HEK293 (cell line): Measurements from ENCODE around the gene ACER3.

Experiments used
- CTCF ChIA-PET: fragments of 350-600 bp; formaldehyde crosslinking; extraction: SDS; loops from one replicate; lab custom pipeline; 2021; ENCODE audit warnings: antibody characterized with exemption; lab: Yijun Ruan, JAX
- POLR2A ChIA-PET: fragments of 300-600 bp; formaldehyde crosslinking; extraction: SDS; loops from one replicate; lab custom pipeline; 2020; ENCODE audit warnings: antibody characterized with exemption, inconsistent platforms; lab: Yijun Ruan, JAX
- H3K27ac ChIP-seq: fragments of 200-500 bp; sonication (Bioruptor generic); 2 replicates; pipeline ENCODE4 v1.5.1; 2014; ENCODE audit warnings: low read depth, low read length, control low read depth, inconsistent platforms; ENCODE audit errors: extremely low read depth
- H3K36me3 ChIP-seq, 2 experiments: fragments of 200-500 bp in 1 of 2; sonication (Bioruptor generic) in 1 of 2; 1 replicate in 1 of 2; 2 replicates in 1 of 2; pipeline ENCODE4 v1.5.1; 2014 to 2017; ENCODE audit warnings: inconsistent platforms in 2 of 2, low read length in 2 of 2; ENCODE audit not compliant: control insufficient read depth in 2 of 2, insufficient read depth in 1 of 2
- H3K4me1 ChIP-seq: fragments of 200-500 bp; sonication (Bioruptor generic); 2 replicates; pipeline ENCODE4 v1.5.1; 2014; ENCODE audit warnings: mild to moderate bottlenecking, low read length, inconsistent platforms; ENCODE audit not compliant: control insufficient read depth, insufficient read depth
- H3K4me3 ChIP-seq: 2 replicates; pipeline ENCODE4 v1.5.1; 2011; ENCODE audit warnings: low read depth, mild to moderate bottlenecking, control low read depth, low read length, moderate library complexity
- H3K9me3 ChIP-seq: fragments of 200-500 bp; sonication (Bioruptor generic); 2 replicates; pipeline ENCODE4 v1.5.1; 2014; ENCODE audit warnings: low read depth, low read length, inconsistent platforms; ENCODE audit not compliant: control insufficient read depth, insufficient read depth
- IKZF3 ChIP-seq: fragments of 450-650 bp; IDR thresholded peaks from 2 replicates; pipeline ENCODE4 v1.5.0; 2018; ENCODE audit warnings: missing biosample characterization, mild to moderate bottlenecking, missing genetic modification characterization, moderate library complexity
- SP3 ChIP-seq: fragments of 450-650 bp; formaldehyde crosslinking; IDR thresholded peaks from 2 replicates; pipeline ENCODE4 v1.5.1; 2016; ENCODE audit warnings: missing biosample characterization, missing genetic modification characterization
- ZBTB20 ChIP-seq: fragments of 450-650 bp; formaldehyde crosslinking; IDR thresholded peaks from 2 replicates; pipeline ENCODE4 v1.5.1; 2016; ENCODE audit warnings: missing biosample characterization, missing genetic modification characterization
- ZBTB7A ChIP-seq: fragments of 450-650 bp; formaldehyde crosslinking; IDR thresholded peaks from 2 replicates; pipeline ENCODE4 v1.5.1; 2016; ENCODE audit warnings: low read depth, missing biosample characterization, missing genetic modification characterization
- ZFHX2 ChIP-seq: fragments of 450-650 bp; formaldehyde crosslinking; conservative IDR thresholded peaks from 2 replicates; pipeline ENCODE4 v1.5.1; 2016; ENCODE audit warnings: missing biosample characterization, missing genetic modification characterization
- ZFP69B ChIP-seq: fragments of 450-650 bp; formaldehyde crosslinking; IDR thresholded peaks from 2 replicates; pipeline ENCODE4 v1.5.1; 2016; ENCODE audit warnings: missing biosample characterization, missing genetic modification characterization
- ZNF138 ChIP-seq: fragments of 450-650 bp; formaldehyde crosslinking; IDR thresholded peaks from 2 replicates; pipeline ENCODE4 v1.5.1; 2016; ENCODE audit warnings: missing biosample characterization, missing genetic modification characterization, borderline replicate concordance
- ZNF184 ChIP-seq: fragments of 450-650 bp; IDR thresholded peaks from 2 replicates; pipeline ENCODE4 v1.5.1; 2018; ENCODE audit warnings: missing biosample characterization, mild to moderate bottlenecking, missing genetic modification characterization
- ZNF19 ChIP-seq: fragments of 450-650 bp; formaldehyde crosslinking; IDR thresholded peaks from 2 replicates; pipeline ENCODE4; 2016; ENCODE audit warnings: missing biosample characterization, missing genetic modification characterization, low read depth
- ZNF274 ChIP-seq, 2 experiments: fragments of 200-500 bp in 1 of 2; fragments of 450-650 bp in 1 of 2; sonication (Bioruptor generic) in 1 of 2; formaldehyde crosslinking in 1 of 2; IDR thresholded peaks; 2 replicates each; pipeline versions ENCODE4 v1.5.1 to v1.6.1; 2014 to 2016; ENCODE audit warnings: borderline replicate concordance in 1 of 2, inconsistent platforms in 1 of 2, low read length in 1 of 2, missing biosample characterization in 1 of 2, missing genetic modification characterization in 1 of 2
- ZNF292 ChIP-seq: fragments of 450-650 bp; formaldehyde crosslinking; IDR thresholded peaks from 2 replicates; pipeline ENCODE4 v1.5.1; 2016; ENCODE audit warnings: low read depth, missing biosample characterization, missing genetic modification characterization, borderline replicate concordance
- ZNF394 ChIP-seq: fragments of 450-650 bp; formaldehyde crosslinking; IDR thresholded peaks from 2 replicates; pipeline ENCODE4 v1.5.1; 2016; ENCODE audit warnings: missing biosample characterization, missing genetic modification characterization, mild to moderate bottlenecking, moderate library complexity, borderline replicate concordance
- ZNF48 ChIP-seq: fragments of 450-650 bp; formaldehyde crosslinking; IDR thresholded peaks from 2 replicates; pipeline ENCODE4 v1.5.1; 2016; ENCODE audit warnings: missing biosample characterization, missing genetic modification characterization
- ZNF600 ChIP-seq: fragments of 450-650 bp; formaldehyde crosslinking; IDR thresholded peaks from 2 replicates; pipeline ENCODE4 v1.5.1; 2016; ENCODE audit warnings: missing biosample characterization, missing genetic modification characterization
- ZNF626 ChIP-seq: fragments of 450-650 bp; sonication (Bioruptor Pico); formaldehyde crosslinking; IDR thresholded peaks from 2 replicates; pipeline ENCODE4 v1.5.1; 2018; ENCODE audit warnings: missing biosample characterization, missing genetic modification characterization, inconsistent platforms
- ZNF654 ChIP-seq: fragments of 450-650 bp; formaldehyde crosslinking; IDR thresholded peaks from 2 replicates; pipeline ENCODE4 v1.5.1; 2016; ENCODE audit warnings: low read depth, missing biosample characterization, missing genetic modification characterization
- ZNF664 ChIP-seq: fragments of 450-650 bp; formaldehyde crosslinking; IDR thresholded peaks from 2 replicates; pipeline ENCODE4 v1.5.1; 2016; ENCODE audit warnings: missing biosample characterization, missing genetic modification characterization
- ZNF777 ChIP-seq: fragments of 450-650 bp; formaldehyde crosslinking; IDR thresholded peaks from 2 replicates; pipeline ENCODE4 v1.5.1; 2017; ENCODE audit warnings: missing biosample characterization, missing genetic modification characterization, borderline replicate concordance
- TF ChIP-seq, protein P1 (sequence below): fragments of 450-650 bp; formaldehyde crosslinking; IDR thresholded peaks from 2 replicates; pipeline ENCODE4 v1.5.1; 2016; ENCODE audit warnings: missing biosample characterization, missing genetic modification characterization
- TF ChIP-seq, protein P2 (sequence below): fragments of 450-650 bp; formaldehyde crosslinking; IDR thresholded peaks from 2 replicates; pipeline ENCODE4 v1.5.1; 2016; ENCODE audit warnings: missing biosample characterization, missing genetic modification characterization
- TF ChIP-seq, protein P3 (sequence below): fragments of 450-650 bp; formaldehyde crosslinking; IDR thresholded peaks from 2 replicates; pipeline ENCODE4 v1.5.1; 2017; ENCODE audit warnings: missing biosample characterization, missing genetic modification characterization

The ACER3 gene

DNA sequence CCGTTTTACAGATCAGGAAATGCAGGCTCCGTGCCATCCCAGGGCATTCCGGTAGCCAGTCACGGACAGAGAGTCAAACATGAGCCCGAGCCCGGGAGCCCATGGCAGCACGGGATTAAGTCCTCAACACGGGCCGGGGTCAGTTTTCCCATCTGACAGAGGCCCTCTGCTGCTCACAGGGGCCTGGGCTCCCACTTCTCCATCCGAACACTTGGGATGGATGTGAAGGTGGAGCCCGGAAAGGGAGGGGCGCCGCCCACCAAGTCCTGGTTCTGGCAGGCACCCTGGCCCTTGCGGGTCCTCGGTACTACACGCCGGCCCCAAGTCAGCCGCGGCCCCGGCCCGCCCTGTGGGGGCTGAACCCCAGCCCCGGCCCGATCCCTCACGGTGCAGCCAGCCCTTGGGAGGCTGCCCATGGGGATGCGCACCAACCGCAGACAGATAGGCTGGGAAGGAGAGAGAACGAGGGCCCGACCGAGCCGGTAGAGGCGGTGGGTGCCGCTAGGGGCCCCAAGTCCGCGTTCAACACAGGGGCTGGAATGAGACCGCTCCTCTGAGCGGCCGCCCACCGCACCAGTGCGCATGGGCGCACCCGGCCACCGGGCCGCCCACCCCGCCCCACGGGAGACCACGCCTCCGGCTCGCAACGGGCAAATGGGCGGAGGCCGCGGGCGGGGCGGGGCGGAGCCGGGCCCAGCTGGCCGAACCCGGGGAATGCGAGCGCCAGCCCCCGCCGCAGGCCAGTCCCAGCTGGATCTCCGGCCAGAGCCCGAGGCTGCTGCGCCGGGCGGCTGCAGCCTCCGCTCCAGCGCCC is 205.7 kb downstream of the ACER3 start, which contains the start of gene CAPN5 (continued):
- TF ChIP-seq, protein P1, sequence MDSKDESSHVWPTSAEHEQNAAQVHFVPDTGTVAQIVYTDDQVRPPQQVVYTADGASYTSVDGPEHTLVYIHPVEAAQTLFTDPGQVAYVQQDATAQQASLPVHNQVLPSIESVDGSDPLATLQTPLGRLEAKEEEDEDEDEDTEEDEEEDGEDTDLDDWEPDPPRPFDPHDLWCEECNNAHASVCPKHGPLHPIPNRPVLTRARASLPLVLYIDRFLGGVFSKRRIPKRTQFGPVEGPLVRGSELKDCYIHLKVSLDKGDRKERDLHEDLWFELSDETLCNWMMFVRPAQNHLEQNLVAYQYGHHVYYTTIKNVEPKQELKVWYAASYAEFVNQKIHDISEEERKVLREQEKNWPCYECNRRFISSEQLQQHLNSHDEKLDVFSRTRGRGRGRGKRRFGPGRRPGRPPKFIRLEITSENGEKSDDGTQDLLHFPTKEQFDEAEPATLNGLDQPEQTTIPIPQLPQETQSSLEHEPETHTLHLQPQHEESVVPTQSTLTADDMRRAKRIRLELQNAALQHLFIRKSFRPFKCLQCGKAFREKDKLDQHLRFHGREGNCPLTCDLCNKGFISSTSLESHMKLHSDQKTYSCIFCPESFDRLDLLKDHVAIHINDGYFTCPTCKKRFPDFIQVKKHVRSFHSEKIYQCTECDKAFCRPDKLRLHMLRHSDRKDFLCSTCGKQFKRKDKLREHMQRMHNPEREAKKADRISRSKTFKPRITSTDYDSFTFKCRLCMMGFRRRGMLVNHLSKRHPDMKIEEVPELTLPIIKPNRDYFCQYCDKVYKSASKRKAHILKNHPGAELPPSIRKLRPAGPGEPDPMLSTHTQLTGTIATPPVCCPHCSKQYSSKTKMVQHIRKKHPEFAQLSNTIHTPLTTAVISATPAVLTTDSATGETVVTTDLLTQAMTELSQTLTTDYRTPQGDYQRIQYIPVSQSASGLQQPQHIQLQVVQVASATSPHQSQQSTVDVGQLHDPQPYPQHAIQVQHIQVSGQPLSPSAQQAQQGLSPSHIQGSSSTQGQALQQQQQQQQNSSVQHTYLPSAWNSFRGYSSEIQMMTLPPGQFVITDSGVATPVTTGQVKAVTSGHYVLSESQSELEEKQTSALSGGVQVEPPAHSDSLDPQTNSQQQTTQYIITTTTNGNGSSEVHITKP (tag by site-specific recombination): no peak
- TF ChIP-seq ZNF138 (tag by site-specific recombination) (no peak), ZBTB7A (tag by site-specific recombination) (no peak), ZNF274 (IDR thresholded peaks at IDR 0.05; ENCODE audit: low read length) (no peak), ZNF274 (tag by site-specific recombination; IDR thresholded peaks at IDR 0.05; ENCODE audit: borderline replicate concordance) (no peak), ZNF654 (tag by site-specific recombination) (no peak), ZNF48 (no peak)

DNA sequence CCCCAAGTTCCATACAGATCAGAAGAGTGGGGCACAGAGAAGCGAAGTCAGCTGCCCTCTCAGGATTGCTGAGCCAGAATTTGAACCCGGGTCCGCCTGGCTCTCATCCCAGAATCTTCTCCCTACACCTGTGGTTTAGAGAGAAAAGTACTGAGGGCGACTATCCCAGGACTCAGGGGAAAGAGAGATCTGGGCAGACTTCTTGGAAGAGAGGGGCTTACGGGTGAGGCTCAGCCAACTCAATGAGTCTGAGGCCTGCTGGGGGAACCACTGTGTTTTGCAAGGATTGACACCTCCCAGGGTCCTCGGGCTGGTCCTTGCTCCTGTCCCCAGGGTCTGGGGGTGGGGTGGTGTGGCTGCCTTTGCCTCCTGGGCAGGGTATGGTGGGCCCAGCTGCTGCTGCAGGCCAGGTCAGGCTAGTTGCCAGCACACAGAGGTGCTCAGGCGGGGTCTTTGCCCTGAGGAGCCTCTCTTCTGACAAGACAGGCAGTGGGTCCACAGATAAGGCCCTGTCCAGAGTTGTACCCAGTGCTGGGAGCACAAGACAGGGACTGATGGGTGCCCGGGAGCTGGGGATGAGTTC is 207.2 kb downstream of the ACER3 start:
- Histone ChIP-seq H3K36me3 (no peaks in the 10 kb centered on the region), H3K9me3 (no peaks in the 10 kb centered on the region), H3K4me1 (no peaks in the 10 kb centered on the region), H3K4me3 (no peak overlapping the region), H3K27ac (no peak overlapping the region)
- CTCF ChIA-PET: interaction anchor here (0.5 to 1.3 kb wide), 2 partner anchors 21 to 120 kb away, joined by 3 to 4 read pairs; no protein-coding TSS in a partner anchor
- TF ChIP-seq ZBTB20 (tag by site-specific recombination): no peak
- no peak for TF ChIP-seq ZNF600 (tag by site-specific recombination)
- TF ChIP-seq ZNF19: no peak
- TF ChIP-seq ZNF626 (tag by site-specific recombination): no peak
- no peak for TF ChIP-seq ZNF292
- no peak for TF ChIP-seq SP3 (tag by site-specific recombination)
- TF ChIP-seq ZFP69B (tag by site-specific recombination): no peak
- TF ChIP-seq ZFHX2 (tag by site-specific recombination): no peak
- TF ChIP-seq, protein P2, sequence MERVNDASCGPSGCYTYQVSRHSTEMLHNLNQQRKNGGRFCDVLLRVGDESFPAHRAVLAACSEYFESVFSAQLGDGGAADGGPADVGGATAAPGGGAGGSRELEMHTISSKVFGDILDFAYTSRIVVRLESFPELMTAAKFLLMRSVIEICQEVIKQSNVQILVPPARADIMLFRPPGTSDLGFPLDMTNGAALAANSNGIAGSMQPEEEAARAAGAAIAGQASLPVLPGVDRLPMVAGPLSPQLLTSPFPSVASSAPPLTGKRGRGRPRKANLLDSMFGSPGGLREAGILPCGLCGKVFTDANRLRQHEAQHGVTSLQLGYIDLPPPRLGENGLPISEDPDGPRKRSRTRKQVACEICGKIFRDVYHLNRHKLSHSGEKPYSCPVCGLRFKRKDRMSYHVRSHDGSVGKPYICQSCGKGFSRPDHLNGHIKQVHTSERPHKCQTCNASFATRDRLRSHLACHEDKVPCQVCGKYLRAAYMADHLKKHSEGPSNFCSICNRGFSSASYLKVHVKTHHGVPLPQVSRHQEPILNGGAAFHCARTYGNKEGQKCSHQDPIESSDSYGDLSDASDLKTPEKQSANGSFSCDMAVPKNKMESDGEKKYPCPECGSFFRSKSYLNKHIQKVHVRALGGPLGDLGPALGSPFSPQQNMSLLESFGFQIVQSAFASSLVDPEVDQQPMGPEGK (tag by site-specific recombination): no peak
- TF ChIP-seq ZNF664 (tag by site-specific recombination): no peak
- TF ChIP-seq, protein P3, sequence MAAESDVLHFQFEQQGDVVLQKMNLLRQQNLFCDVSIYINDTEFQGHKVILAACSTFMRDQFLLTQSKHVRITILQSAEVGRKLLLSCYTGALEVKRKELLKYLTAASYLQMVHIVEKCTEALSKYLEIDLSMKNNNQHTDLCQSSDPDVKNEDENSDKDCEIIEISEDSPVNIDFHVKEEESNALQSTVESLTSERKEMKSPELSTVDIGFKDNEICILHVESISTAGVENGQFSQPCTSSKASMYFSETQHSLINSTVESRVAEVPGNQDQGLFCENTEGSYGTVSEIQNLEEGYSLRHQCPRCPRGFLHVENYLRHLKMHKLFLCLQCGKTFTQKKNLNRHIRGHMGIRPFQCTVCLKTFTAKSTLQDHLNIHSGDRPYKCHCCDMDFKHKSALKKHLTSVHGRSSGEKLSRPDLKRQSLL (tag by site-specific recombination): no peak
- TF ChIP-seq ZNF777 (tag by site-specific recombination): no peak
- no peak for TF ChIP-seq ZNF394 (tag by site-specific recombination)
- TF ChIP-seq ZNF184 (tag by site-specific recombination): no peak
- TF ChIP-seq IKZF3 (tag by site-specific recombination): no peak
- POLR2A ChIA-PET: no interaction called here
